Hepatocyte (in vitro differentiated cells): ENCODE data around the gene POT1.

Source experiments
- EZH2 ChIP-seq: fragments of 200-600 bp; sonication (generic); IDR thresholded peaks from 2 replicates; pipeline ENCODE4 v1.6.1; 2016; ENCODE audit warnings: antibody characterized with exemption, mild to moderate bottlenecking, borderline replicate concordance
- TF ChIP-seq, protein P1 (sequence below): fragments of 200-600 bp; sonication (generic); IDR thresholded peaks from 2 replicates; pipeline ENCODE4 v1.5.1; 2016; ENCODE audit warnings: antibody characterized with exemption, mild to moderate bottlenecking; ENCODE audit not compliant: poor library complexity

GRCh38 chr7:124909808-124910207 lies 19.8 kb downstream of the POT1 start:
- TF ChIP-seq, protein P1, sequence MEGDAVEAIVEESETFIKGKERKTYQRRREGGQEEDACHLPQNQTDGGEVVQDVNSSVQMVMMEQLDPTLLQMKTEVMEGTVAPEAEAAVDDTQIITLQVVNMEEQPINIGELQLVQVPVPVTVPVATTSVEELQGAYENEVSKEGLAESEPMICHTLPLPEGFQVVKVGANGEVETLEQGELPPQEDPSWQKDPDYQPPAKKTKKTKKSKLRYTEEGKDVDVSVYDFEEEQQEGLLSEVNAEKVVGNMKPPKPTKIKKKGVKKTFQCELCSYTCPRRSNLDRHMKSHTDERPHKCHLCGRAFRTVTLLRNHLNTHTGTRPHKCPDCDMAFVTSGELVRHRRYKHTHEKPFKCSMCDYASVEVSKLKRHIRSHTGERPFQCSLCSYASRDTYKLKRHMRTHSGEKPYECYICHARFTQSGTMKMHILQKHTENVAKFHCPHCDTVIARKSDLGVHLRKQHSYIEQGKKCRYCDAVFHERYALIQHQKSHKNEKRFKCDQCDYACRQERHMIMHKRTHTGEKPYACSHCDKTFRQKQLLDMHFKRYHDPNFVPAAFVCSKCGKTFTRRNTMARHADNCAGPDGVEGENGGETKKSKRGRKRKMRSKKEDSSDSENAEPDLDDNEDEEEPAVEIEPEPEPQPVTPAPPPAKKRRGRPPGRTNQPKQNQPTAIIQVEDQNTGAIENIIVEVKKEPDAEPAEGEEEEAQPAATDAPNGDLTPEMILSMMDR: no peak
- no peak for TF ChIP-seq EZH2
